Measurements from ENCODE around the gene FBXW8. TPM values are rescaled to one million over a fixed set of nuclear protein-coding genes. Genes with fewer than 3 reads are reported as not detected.

Gene FBXW8
- total and polyA plus RNA-seq, 2 donors (not counting 3 experiments of a cell fraction or from before 2014, with no cell fraction given): 15.4 TPM

DNA sequence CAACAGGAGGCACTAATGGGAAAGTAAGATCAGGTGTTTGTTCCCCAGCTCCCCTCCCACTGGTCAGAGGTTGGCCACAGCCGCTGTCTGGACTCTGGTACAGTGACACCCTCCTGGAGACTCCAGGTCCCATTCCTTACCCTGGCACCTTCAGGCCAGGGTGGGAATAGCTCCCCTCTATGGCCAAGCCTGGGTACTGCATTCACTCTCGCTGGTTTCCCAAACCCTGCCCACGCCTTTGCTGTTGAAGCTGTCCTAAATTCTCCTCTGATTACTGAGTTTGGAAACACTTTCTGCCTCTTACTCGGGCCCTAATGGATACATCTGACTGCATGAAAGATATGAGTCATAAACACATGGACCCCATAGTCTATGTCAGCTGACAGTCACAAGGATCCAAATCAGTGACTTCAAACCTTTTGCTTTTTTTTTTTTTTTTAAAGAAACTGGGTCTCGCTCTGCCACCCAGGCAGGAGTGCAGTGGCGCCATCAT, 47.4 kb upstream of the FBXW8 start:
- H3K79me2 ChIP-seq (ENCODE audit: control insufficient read depth, insufficient read depth, low read length): no peaks in the 10 kb centered on the region
- H3K4me1 ChIP-seq (ENCODE audit: control insufficient read depth, extremely low read depth, insufficient read depth, low read length): no peaks in the 10 kb centered on the region
- H3K9me3 ChIP-seq (replicated peaks; ENCODE audit: control insufficient read depth, insufficient read depth, low read length): no peaks in the 10 kb centered on the region
- no peak overlapping the region for H3K9ac ChIP-seq (replicated peaks; ENCODE audit: extremely low read depth, insufficient read depth, low read length)
- ChIA-PET POLR2A (interaction anchor here (0.7 kb wide), 1 partner anchor 49 kb away, joined by 5 read pairs; no protein-coding TSS in a partner anchor), CTCF (interaction anchor here (0.7 to 2.0 kb wide), 12 partner anchors 8 to 238 kb away, joined by 3 to 11 read pairs (median 4); no protein-coding TSS in a partner anchor)
- BruUV-seq (replicated peaks): no TSS peak
- peaks cover 0 to 3% of the 10 kb centered on the region in 2 experiments for H3K27me3 ChIP-seq (ENCODE audit: control insufficient read depth in 2 of 2, insufficient read depth in 2 of 2, low read length in 2 of 2)
- H4K20me1 ChIP-seq (replicated peaks; ENCODE audit: control insufficient read depth, extremely low read depth, insufficient read depth, low read length): no peaks in the 10 kb centered on the region
- DNase-seq (ENCODE audit: low read depth, low spot score) (peak; percentile 13), FAIRE-seq (no peak)
- intact Hi-C loops (cut with micrococcal nuclease): loop anchor here (1.0 kb wide), 1 partner anchor 160 kb away; no protein-coding TSS in a partner anchor
- no peak overlapping the region for H3K27ac ChIP-seq (ENCODE audit: insufficient read depth, low read depth, low read length)
- H3K9me1 ChIP-seq (replicated peaks; ENCODE audit: control insufficient read depth, extremely low read depth, insufficient read depth, low read length): no peaks in the 10 kb centered on the region
- H3K4me2 ChIP-seq (ENCODE audit: insufficient read depth, low read length): no peak overlapping the region
- H3K4me3 ChIP-seq (replicated peaks in 1 of 3; ENCODE audit: insufficient read depth in 1 of 3, low read depth in 1 of 3, low read length in 3 of 3): no peak overlapping the region
- no peaks in the 10 kb centered on the region for H3K36me3 ChIP-seq (ENCODE audit: control insufficient read depth in 2 of 2, extremely low read depth in 1 of 2, insufficient read depth in 2 of 2, low read length in 2 of 2)
- no peak for TF ChIP-seq JUN (IDR thresholded peaks at IDR 0.05; ENCODE audit: borderline replicate concordance, insufficient read depth, insufficient read length, low read depth)
- TF ChIP-seq, protein P1, sequence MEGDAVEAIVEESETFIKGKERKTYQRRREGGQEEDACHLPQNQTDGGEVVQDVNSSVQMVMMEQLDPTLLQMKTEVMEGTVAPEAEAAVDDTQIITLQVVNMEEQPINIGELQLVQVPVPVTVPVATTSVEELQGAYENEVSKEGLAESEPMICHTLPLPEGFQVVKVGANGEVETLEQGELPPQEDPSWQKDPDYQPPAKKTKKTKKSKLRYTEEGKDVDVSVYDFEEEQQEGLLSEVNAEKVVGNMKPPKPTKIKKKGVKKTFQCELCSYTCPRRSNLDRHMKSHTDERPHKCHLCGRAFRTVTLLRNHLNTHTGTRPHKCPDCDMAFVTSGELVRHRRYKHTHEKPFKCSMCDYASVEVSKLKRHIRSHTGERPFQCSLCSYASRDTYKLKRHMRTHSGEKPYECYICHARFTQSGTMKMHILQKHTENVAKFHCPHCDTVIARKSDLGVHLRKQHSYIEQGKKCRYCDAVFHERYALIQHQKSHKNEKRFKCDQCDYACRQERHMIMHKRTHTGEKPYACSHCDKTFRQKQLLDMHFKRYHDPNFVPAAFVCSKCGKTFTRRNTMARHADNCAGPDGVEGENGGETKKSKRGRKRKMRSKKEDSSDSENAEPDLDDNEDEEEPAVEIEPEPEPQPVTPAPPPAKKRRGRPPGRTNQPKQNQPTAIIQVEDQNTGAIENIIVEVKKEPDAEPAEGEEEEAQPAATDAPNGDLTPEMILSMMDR (IDR thresholded peaks at IDR 0.05; ENCODE audit: extremely low read depth in 1 of 2, insufficient read depth in 1 of 2, low read depth in 1 of 2, low read length in 2 of 2): peak; percentile 49 to 76
- dilution Hi-C loops (cut with MboI; ENCODE audit: extremely low pct_ligation_motif_present, low sequenced_read_pairs): no loop called here
- H2AFZ ChIP-seq (ENCODE audit: low read depth, low read length): no peak overlapping the region

DNA sequence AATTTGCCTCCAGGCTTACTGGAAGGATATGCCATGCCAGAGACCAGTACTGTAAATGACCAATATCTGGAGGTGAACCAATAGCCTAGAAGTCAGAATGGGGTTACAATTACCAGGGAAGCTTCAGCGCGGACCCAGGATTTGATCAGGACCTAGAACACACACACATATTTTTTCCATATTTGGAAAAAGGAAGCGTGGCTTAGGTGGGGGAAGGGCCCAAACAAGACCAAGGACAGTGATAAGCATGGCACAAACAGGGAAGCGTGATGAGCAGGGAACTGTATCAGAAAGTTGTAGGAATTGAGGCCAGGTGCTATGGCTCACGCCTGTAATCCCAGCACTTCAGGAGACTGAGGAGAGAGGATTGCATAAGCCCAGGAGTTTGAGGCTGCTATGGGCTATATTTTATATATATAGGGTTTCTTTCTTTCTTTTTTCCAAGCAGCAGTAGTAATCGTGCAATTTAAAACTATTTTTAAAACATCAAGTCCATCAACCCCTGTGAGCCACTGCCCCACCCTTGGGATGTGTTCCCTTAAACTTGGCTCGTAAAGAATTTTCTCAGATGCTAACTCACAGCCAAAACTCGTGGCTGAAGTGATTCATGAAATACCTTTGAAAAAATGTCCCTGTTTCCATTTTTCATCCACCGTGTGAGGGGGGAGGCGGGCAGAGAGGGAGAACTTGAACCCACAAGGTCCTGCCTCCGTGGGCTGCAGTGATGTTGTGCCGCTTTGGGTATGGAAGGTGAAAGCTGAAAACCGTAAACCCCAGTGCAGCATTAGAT, 46.2 kb upstream of the FBXW8 start:
- no peak overlapping the region for H2AFZ ChIP-seq (ENCODE audit: low read depth, low read length)
- no peaks in the 10 kb centered on the region for H3K4me1 ChIP-seq (ENCODE audit: control insufficient read depth, extremely low read depth, insufficient read depth, low read length)
- intact Hi-C loops (cut with micrococcal nuclease): no loop called here
- no TSS peak for BruUV-seq (replicated peaks)
- H3K79me2 ChIP-seq (ENCODE audit: control insufficient read depth, insufficient read depth, low read length): no peaks in the 10 kb centered on the region
- H3K9me1 ChIP-seq (replicated peaks; ENCODE audit: control insufficient read depth, extremely low read depth, insufficient read depth, low read length): no peaks in the 10 kb centered on the region
- H3K27me3 ChIP-seq (ENCODE audit: control insufficient read depth in 2 of 2, insufficient read depth in 2 of 2, low read length in 2 of 2): no peaks in the 10 kb centered on the region
- H3K4me2 ChIP-seq (ENCODE audit: insufficient read depth, low read length): no peak overlapping the region
- ChIA-PET CTCF (interaction anchor here (2.0 kb wide), 1 partner anchor 161 kb away, joined by 10 read pairs; no protein-coding TSS in a partner anchor), POLR2A (no interaction called here)
- dilution Hi-C loops (cut with MboI; ENCODE audit: extremely low pct_ligation_motif_present, low sequenced_read_pairs): no loop called here
- no peaks in the 10 kb centered on the region for H3K36me3 ChIP-seq (ENCODE audit: control insufficient read depth in 2 of 2, extremely low read depth in 1 of 2, insufficient read depth in 2 of 2, low read length in 2 of 2)
- no peak overlapping the region for H3K27ac ChIP-seq (ENCODE audit: insufficient read depth, low read depth, low read length)
- H3K4me3 ChIP-seq (replicated peaks in 1 of 3; ENCODE audit: insufficient read depth in 1 of 3, low read depth in 1 of 3, low read length in 3 of 3): no peak overlapping the region
- no peaks in the 10 kb centered on the region for H4K20me1 ChIP-seq (replicated peaks; ENCODE audit: control insufficient read depth, extremely low read depth, insufficient read depth, low read length)
- TF ChIP-seq FOS (IDR thresholded peaks at IDR 0.05; ENCODE audit: borderline replicate concordance, insufficient read depth, low read length) (no peak), POLR2A (IDR thresholded peaks at IDR 0.05; ENCODE audit: low read depth, low read length) (no peak), GATA2 (IDR thresholded peaks at IDR 0.05; ENCODE audit: insufficient read depth, insufficient read length, low read depth, low read length) (no peak), JUN (IDR thresholded peaks at IDR 0.05; ENCODE audit: borderline replicate concordance, insufficient read depth, insufficient read length, low read depth) (no peak), POLR2AphosphoS5 (IDR thresholded peaks at IDR 0.05; ENCODE audit: insufficient read depth, low read depth, low read length) (no peak), EZH2 (IDR thresholded peaks at IDR 0.05; ENCODE audit: borderline replicate concordance, low read depth, low read length, severe bottlenecking) (no peak), MYC (IDR thresholded peaks at IDR 0.05; ENCODE audit: low read depth, low read length) (no peak)
- TF ChIP-seq, protein P2, sequence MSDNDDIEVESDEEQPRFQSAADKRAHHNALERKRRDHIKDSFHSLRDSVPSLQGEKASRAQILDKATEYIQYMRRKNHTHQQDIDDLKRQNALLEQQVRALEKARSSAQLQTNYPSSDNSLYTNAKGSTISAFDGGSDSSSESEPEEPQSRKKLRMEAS (IDR thresholded peaks at IDR 0.05; ENCODE audit: insufficient read depth, insufficient read length): no peak
- TF ChIP-seq, protein P1 (IDR thresholded peaks at IDR 0.05; ENCODE audit: extremely low read depth in 1 of 2, insufficient read depth in 1 of 2, low read depth in 1 of 2, low read length in 2 of 2): no peak
- no peak overlapping the region for H3K9ac ChIP-seq (replicated peaks; ENCODE audit: extremely low read depth, insufficient read depth, low read length)
- DNase-seq (ENCODE audit: low read depth, low spot score) (no peak), FAIRE-seq (no peak)
- H3K9me3 ChIP-seq (replicated peaks; ENCODE audit: control insufficient read depth, insufficient read depth, low read length): no peaks in the 10 kb centered on the region

Data from endothelial cell of umbilical vein (primary cell).